Urinary bladder (tissue), 4 donors: ENCODE measurements around the gene SYT6. TPM values are rescaled to one million over a fixed set of nuclear protein-coding genes. Genes with fewer than 3 reads are reported as not detected.

ENCODE experiments used
- DNase-seq: peaks from one replicate; pipeline ENCODE4 v3.0.0-alpha.2; 2015; ENCODE audit errors: extremely low spot score
- H3K27ac ChIP-seq: one replicate; pipeline ENCODE4 v1.5.1; 2013; ENCODE audit warnings: low read depth, mild to moderate bottlenecking, moderate library complexity
- H3K36me3 ChIP-seq: one replicate; pipeline ENCODE4 v1.6.1; 2013; ENCODE audit warnings: mild to moderate bottlenecking, moderate library complexity; ENCODE audit not compliant: insufficient read depth
- H3K4me1 ChIP-seq: one replicate; pipeline ENCODE4 v1.6.1; 2013; ENCODE audit warnings: mild to moderate bottlenecking, moderate library complexity; ENCODE audit not compliant: insufficient read depth
- H3K4me3 ChIP-seq: one replicate; pipeline ENCODE4 v1.5.1; 2013; ENCODE audit warnings: low read depth, low read length
- WGBS: extraction: QIAGEN DNeasy Blood & Tissue Kit; methylation state at CpG from one replicate; pipeline ENCODE4 v1.1.7; 2013; 5-methylcytosine and 5-hydroxymethylcytosine counted together
- polyA plus RNA-seq: library from polyadenylated mRNA; stranded (reverse); fragments of 200-250 nt; gene quantifications from one replicate; pipeline ENCODE4 v1.2.3, GENCODE V29; 2013
- total RNA-seq: library from RNA; depleted of rRNA; stranded (reverse); fragments of >200 nt; gene quantifications from one replicate; pipeline ENCODE4 v1.2.3, GENCODE V29; 2014
- donor health status: healthy with polysubstance abuse.
- donor health status: healthy.

The SYT6 gene, protein sequence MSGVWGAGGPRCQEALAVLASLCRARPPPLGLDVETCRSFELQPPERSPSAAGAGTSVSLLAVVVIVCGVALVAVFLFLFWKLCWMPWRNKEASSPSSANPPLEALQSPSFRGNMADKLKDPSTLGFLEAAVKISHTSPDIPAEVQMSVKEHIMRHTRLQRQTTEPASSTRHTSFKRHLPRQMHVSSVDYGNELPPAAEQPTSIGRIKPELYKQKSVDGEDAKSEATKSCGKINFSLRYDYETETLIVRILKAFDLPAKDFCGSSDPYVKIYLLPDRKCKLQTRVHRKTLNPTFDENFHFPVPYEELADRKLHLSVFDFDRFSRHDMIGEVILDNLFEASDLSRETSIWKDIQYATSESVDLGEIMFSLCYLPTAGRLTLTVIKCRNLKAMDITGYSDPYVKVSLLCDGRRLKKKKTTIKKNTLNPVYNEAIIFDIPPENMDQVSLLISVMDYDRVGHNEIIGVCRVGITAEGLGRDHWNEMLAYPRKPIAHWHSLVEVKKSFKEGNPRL
- total RNA-seq: 0.37 TPM
- 0.14 TPM for polyA plus RNA-seq

DNA sequence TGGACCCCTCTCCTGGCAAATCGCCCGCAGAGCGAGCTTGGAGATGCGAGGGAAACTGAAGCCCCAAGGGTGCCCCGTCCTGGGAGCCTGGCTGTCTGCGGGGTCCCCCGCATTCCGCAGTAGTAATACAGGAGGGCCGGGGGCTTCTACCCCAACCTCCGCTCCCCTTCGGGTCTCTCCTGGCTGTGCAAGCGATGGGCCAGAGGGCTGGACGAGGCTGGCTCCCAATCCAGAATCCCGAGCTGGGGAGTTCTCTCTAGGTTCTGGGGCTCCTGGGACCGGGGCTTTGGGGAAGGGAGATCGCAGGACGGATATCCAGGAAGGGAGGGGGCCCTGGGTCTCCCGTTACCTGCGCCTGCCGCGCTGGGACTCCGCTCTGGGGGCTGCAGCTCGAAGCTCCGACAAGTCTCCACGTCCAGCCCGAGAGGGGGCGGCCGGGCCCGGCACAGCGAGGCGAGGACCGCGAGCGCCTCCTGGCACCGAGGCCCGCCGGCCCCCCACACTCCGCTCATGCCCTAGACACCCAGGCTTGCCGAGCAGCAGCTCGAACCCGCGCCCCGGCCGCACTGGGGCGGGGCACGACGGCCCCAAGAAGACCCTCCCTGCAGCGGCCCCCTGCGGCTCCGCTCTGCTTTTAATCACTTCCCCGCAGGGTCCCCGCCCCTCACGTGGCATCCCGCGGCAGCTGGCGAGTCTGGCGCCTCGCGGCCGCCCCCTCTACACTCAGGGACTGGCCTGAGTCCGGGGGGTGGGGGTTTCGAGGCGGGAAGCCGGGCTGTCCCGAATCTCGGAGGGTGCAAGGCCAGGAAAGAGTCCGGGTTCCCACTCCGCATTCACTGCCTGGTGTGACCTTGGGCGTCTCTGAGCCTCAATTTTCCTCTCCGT is at the start of gene SYT6:
Gene SYT6, minus strand, starts transcription at position 609 of the 885 bp plus-strand sequence. Its CDS starts 97 bp downstream, at position 512.
- under 1% methylated on average over 70 of the region's 70 CpGs for WGBS
- Histone ChIP-seq H3K36me3 (no peaks in the 10 kb centered on the region), H3K27ac (no peak within 1 kb of the TSS), H3K4me1 (peaks cover 2% of the 10 kb centered on the region), H3K4me3 (peak within 1 kb of the TSS; percentile 31)
- DNase-seq: no peak

DNA sequence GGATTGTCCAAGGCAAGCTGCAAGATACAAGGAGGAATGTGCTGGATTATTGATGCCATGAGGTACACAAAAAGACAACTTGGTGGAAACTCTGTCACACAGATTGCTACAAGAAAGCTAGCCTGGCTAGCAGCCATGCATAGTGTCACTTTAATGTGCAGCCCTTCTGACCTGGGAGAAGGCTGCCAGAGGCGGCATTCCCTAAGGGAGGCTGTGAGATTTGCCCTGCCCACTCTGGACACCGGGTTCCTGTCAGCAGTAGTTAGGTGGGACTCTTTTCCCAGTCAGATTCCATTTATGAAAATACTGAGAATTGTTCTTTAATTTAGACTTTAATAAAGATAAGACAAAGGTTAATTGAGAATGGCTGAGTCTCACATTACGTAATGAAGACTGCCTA is 47.8 kb upstream of the SYT6 start:
- 48% methylated on average over 3 of the region's 3 CpGs for WGBS
- no peak overlapping the region for H3K4me3 ChIP-seq
- no peaks in the 10 kb centered on the region for H3K4me1 ChIP-seq
- H3K27ac ChIP-seq: no peak overlapping the region
- no peak for DNase-seq
- no peaks in the 10 kb centered on the region for H3K36me3 ChIP-seq

DNA sequence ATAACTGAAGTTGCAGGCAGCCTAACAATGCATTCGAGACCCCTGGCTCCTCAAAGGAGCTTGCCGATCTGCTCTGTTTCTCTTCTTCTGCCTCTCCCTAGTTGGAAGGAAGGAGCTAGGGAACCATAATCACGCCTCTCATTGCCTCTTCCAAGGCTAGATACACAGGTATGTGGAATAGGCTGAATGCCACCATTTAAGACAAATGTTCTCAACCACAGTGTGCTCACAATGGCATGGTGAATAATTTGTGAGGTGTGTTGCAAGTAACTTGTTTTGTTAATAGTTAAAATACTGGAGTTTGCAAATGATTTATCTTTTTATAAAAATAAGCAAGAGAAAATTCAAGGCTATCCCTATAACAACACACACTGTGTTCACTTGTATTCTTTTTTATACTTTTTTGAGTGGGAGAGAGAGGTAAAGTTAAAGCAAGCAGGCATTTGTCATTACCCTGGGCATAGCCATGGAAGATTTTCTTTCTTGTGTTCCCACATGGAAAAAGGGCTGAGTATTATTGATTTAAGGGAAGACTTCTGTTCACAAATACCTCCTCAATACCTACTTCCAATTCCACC is 45.4 kb upstream of the SYT6 start:
- no peak overlapping the region for H3K27ac ChIP-seq
- H3K36me3 ChIP-seq: no peaks in the 10 kb centered on the region
- WGBS: 86% methylated on average over 3 of the region's 3 CpGs
- H3K4me3 ChIP-seq: no peak overlapping the region
- no peaks in the 10 kb centered on the region for H3K4me1 ChIP-seq
- no peak for DNase-seq

DNA sequence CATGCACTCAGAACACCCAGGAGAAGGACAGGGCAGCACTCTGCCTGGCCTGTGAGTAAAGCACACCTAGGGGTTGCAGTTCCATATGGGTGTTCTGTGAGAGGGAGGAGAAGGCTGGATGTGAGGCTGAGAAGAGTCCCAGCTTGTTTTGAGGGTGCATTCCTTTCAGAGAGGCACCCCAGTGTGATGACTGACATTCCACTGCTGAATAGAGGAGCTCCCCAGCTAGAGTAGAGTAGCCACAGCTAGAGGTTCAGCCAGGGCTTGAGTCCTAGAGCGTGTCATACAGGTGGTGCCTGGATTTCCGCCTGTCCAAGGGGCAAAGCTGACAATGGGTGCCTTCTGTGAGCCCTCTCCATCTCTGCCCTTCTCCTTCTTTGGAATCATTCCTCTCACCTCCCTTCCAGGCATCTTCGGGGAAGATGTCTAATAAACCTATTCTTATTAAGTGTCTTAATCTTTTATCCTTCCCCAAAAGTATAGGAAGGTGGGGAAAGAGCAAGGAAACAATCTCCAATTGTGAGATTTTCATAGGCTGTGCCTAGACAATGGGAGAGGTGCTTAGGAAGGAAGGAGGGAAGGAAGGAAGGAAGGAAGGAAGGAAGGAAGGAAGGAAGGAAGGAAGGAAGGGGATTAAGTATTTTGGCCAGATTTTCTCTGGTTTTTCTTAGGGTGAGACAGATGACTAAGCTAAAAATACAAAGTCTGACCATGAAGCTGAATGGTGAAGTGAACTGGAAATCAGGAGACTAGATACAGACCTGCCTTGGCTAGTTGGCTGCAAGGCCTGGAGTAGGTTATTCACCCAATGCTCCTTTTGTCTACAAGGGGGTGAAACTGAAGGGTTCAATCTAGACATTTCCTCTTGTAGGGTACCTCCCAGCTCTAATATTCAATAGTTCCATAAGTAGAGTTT is 43.6 kb upstream of the SYT6 start:
- WGBS: 85% methylated on average over 3 of the region's 3 CpGs
- no peak for DNase-seq
- Histone ChIP-seq H3K4me1 (no peaks in the 10 kb centered on the region), H3K27ac (no peak overlapping the region), H3K36me3 (no peaks in the 10 kb centered on the region), H3K4me3 (no peak overlapping the region)

DNA sequence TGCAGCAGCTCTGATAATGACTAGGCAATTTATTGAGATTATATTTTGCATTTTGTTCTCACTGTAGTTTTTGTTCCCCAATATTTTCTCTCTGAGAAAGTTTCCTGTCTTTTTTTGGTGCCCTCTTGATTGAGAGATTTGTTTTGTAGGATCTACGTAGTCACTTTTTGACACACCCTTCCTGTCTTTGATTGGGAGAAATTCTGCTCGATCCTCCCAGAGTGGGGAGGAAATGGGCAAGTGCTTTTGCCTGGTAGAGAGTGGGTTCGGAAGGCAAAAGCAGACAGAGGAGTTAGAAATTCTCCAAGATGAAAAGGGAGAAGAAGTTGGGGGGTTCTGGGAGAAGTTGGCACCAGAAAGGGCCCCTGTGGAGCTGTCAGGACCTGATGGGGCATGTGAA is 42.1 kb upstream of the SYT6 start:
- no peak for DNase-seq
- 63% methylated on average over 3 of the region's 3 CpGs for WGBS

DNA sequence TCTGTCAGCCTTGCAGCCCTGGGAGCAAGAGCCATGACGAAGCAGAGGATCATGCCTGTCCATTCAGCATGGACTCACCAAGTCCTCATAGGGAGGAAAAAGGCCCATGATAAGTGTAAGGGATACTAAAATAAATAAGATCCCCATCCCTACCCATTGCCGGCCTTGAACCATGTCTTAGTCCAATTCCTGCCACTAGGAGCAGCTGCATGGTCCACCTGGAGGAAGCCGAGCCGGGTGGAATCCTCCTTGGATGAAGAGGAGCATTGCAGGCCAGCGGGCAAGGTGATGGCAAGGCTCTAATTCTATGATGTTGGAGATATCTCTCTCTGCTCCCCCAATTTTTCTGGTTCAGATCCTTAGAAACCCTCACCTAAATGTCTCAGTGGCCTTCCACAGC is 38.7 kb upstream of the SYT6 start:
- WGBS: 72% methylated on average over 5 of the region's 5 CpGs
- Histone ChIP-seq H3K4me1 (no peaks in the 10 kb centered on the region), H3K27ac (no peak overlapping the region), H3K36me3 (no peaks in the 10 kb centered on the region), H3K4me3 (no peak overlapping the region)
- no peak for DNase-seq

More for the DNA sequence above, 42.1 kb upstream of the SYT6 start:
- Histone ChIP-seq H3K27ac (no peak overlapping the region), H3K4me3 (no peak overlapping the region), H3K36me3 (no peaks in the 10 kb centered on the region), H3K4me1 (no peaks in the 10 kb centered on the region)

DNA sequence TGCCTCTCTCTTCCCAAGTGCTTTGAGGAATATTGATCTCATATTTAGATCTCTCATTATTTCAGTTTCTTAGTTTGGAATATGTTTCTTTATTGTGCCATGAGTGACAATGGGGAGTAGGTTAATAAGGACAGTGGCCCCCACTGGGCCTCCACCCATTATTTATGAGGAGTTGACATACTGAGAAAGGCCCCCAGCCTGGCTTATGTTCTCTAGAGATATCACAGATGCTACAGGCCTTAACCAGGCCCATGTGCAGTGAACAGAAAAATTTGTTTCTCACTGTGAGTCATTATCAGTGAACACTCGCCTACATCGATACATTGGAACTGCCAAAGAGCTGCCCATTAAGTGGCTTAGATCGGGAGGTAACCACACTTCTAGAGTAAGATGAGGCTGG is 35.7 kb upstream of the SYT6 start:
- no peak for DNase-seq
- Histone ChIP-seq H3K27ac (no peak overlapping the region), H3K4me3 (no peak overlapping the region), H3K4me1 (no peaks in the 10 kb centered on the region), H3K36me3 (no peaks in the 10 kb centered on the region)
- WGBS: 81% methylated on average over 3 of the region's 3 CpGs

DNA sequence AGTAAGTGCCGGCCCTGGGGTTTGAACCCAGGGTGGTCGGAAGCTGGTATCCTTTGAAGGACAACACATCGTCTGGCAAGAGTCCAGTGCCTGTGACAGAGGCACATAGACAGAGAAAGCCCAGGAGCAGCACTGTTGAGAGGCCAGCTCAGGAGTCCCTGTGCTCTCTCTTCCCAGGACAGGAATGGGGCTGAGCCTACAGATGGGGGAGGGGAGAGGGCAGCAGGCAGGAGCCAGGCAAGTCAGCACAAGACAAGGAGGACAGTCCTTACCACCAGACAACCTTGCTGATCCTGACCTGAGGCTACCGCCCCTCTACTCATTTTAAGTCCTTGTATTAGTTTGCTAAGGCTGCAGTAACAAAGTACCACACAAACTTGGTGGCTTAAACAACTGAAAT is 27.7 kb upstream of the SYT6 start:
- 92% methylated on average over 4 of the region's 4 CpGs for WGBS
- no peak for DNase-seq
- Histone ChIP-seq H3K4me3 (no peak overlapping the region), H3K27ac (no peak overlapping the region), H3K4me1 (no peaks in the 10 kb centered on the region), H3K36me3 (no peaks in the 10 kb centered on the region)

DNA sequence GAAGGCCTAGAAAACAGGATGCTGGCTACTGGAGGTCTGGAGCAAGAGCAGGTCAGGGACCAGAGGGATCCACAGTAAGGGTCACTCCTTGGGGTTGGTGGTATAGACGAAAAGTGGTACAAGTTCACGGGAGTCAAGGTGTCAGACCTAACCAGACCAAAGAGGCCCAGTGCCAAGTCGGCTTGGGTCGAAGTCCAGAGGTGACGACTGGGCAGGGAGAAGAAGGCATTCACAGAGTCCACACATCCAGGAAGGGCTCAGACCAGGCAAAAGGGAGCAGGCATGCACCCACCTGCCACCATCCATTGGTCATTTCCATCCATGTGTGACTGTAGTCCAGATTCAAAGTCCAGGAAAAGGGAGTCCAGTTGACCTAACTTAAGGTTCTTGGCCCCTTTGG is 27.1 kb upstream of the SYT6 start:
- no peak overlapping the region for H3K4me3 ChIP-seq
- H3K4me1 ChIP-seq: no peaks in the 10 kb centered on the region
- DNase-seq: no peak
- H3K27ac ChIP-seq: no peak overlapping the region
- 95% methylated on average over 5 of the region's 5 CpGs for WGBS
- H3K36me3 ChIP-seq: no peaks in the 10 kb centered on the region

DNA sequence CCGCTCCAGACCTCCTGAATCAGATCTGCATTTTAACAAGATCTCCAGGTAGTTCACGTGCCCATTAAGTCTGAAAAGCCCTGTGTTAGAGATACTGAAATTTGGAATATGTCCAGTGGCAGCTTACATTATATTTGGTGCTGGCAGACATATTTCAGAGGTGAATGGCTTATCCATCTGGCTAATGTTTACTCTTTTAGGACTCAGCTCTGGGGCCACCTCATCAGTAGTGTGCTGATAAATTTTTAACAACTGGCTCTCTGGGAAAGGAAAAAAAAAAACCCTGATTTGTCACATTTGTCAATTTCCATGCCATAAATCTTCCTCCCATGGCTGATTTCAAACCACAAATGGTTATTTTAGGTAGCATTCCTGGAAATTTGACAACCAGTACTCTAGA is 25.3 kb upstream of the SYT6 start:
- no peaks in the 10 kb centered on the region for H3K4me1 ChIP-seq
- no peaks in the 10 kb centered on the region for H3K36me3 ChIP-seq
- DNase-seq: no peak
- no peak overlapping the region for H3K4me3 ChIP-seq
- H3K27ac ChIP-seq: no peak overlapping the region
- WGBS: 54% methylated on average over 2 of the region's 2 CpGs

DNA sequence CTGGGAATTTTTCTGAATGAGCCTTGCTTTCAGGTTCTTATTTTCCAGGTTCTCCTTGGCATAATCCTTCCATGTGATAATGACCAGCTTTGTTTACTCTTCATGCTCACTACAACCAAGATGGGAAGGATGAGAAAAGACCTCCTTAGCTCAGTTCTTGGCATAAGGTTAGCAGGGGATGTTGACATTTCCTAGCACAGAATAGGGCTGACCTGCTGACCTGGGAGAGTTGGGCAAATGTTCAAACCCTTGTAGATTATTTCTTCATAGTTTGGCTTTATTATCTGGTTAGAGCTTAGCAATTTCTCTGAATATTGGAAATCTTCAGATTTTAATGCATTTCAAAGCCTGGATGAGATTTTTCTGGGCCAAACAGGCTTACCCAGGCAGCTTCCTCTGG is 23.6 kb upstream of the SYT6 start:
- Histone ChIP-seq H3K4me3 (no peak overlapping the region), H3K4me1 (no peaks in the 10 kb centered on the region), H3K36me3 (no peaks in the 10 kb centered on the region), H3K27ac (no peak overlapping the region)
- DNase-seq: no peak

DNA sequence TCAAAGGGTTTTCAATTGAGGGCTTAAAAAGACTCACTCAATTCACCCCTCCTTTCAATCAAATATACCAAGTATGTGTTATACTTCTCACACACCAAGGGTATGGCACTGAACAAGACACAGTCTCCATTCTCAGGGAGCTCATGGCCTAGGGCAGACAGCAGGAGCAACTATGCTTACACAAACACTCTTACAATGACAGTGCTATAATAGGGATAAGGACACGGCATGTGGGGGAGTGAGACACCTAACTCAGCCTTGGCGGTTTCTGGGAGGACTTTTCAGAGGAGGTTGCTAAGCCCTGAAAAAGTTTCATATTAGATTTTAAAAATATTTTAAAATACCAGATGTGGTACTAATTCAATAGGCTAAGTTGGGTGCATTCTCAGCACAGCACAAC is 22.7 kb upstream of the SYT6 start:
- 90% methylated on average over 2 of the region's 2 CpGs for WGBS
- H3K4me1 ChIP-seq: no peaks in the 10 kb centered on the region
- no peak overlapping the region for H3K4me3 ChIP-seq
- H3K27ac ChIP-seq: no peak overlapping the region
- no peaks in the 10 kb centered on the region for H3K36me3 ChIP-seq
- DNase-seq: no peak

DNA sequence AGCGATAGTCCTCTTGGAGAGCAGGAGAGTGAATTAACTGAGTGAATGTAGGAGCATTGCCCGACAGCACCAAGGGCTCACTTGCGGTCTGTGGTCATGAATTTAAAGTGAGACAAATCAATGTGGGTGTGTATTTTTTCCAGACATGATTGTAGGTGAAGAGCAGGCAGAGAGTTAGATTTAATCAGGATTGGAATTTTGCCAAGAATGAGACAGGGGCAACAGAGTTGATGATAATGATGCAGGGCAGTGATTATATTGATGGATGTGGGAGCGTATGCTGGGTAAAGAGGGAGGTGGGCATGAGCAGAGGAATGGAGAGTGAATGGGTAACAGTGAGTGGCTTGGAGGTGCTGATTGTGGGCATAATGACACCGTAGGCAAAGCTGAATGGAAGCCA is 20.0 kb upstream of the SYT6 start:
- H3K27ac ChIP-seq: no peak overlapping the region
- WGBS: 73% methylated on average over 5 of the region's 5 CpGs
- H3K4me1 ChIP-seq: no peaks in the 10 kb centered on the region
- H3K36me3 ChIP-seq: no peaks in the 10 kb centered on the region
- H3K4me3 ChIP-seq: no peak overlapping the region
- DNase-seq: no peak
